SU-DHL-6 (cell line): ENCODE data around the gene PRR14L.
"Not testable (repeated sequence)": the region's sequence is repeated elsewhere in the genome, so short reads cannot be mapped to it uniquely, and the experiment has no call there.

Experiments
- EZH2phosphoT487 ChIP-seq: fragments of 200-600 bp; sonication (generic), shearing (Covaris generic); conservative IDR thresholded peaks from 2 replicates; pipeline ENCODE4 v1.6.1; 2018; ENCODE audit warnings: mild to moderate bottlenecking, antibody characterized with exemption, low read length, moderate library complexity, mixed read lengths
- TF ChIP-seq, protein P1 (sequence below): fragments of 200-600 bp; sonication (generic); IDR thresholded peaks from one replicate; pipeline ENCODE4 v1.5.1; 2017; ENCODE audit warnings: antibody characterized with exemption, mild to moderate bottlenecking, low read length, moderate library complexity; ENCODE audit not compliant: insufficient read depth, poor library complexity, severe bottlenecking

DNA sequence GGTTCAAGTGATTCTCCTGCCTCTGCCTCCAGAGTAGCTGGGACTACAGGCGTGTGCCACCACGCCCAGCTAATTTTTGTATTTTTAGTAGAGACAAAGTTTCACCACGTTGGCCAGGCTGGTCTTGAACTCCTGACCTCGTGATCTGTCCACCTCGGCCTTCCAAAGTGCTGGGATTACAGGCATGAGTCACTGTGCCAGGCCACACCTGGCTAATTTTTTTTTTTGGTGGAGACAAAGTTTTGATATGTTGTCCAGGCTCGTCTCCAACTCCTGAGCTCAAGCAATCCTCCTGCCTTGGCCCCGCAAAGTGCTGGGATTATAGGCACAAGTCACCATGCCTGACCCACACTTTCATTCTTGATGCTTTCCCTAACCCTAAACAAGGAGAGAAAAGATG, 9.6 kb downstream of the PRR14L start:
- TF ChIP-seq, protein P1, sequence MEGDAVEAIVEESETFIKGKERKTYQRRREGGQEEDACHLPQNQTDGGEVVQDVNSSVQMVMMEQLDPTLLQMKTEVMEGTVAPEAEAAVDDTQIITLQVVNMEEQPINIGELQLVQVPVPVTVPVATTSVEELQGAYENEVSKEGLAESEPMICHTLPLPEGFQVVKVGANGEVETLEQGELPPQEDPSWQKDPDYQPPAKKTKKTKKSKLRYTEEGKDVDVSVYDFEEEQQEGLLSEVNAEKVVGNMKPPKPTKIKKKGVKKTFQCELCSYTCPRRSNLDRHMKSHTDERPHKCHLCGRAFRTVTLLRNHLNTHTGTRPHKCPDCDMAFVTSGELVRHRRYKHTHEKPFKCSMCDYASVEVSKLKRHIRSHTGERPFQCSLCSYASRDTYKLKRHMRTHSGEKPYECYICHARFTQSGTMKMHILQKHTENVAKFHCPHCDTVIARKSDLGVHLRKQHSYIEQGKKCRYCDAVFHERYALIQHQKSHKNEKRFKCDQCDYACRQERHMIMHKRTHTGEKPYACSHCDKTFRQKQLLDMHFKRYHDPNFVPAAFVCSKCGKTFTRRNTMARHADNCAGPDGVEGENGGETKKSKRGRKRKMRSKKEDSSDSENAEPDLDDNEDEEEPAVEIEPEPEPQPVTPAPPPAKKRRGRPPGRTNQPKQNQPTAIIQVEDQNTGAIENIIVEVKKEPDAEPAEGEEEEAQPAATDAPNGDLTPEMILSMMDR = not testable (repeated sequence)
- TF ChIP-seq EZH2phosphoT487 = not testable (repeated sequence)
